VCaP (cell line): Measurements from ENCODE around the gene SMIM1.
"Not testable (repeated sequence)": the region's sequence is repeated elsewhere in the genome, so short reads cannot be mapped to it uniquely, and the experiment has no call there.

Experiments used
- H3K27ac ChIP-seq: fragments of 450-650 bp; 2 replicates; pipeline ENCODE4 v1.5.1; 2017
- CTCF ChIP-seq: fragments of 450-650 bp; conservative IDR thresholded peaks from 2 replicates; pipeline ENCODE4 v1.5.1; 2017; ENCODE audit warnings: mild to moderate bottlenecking, moderate library complexity

Gene SMIM1

DNA sequence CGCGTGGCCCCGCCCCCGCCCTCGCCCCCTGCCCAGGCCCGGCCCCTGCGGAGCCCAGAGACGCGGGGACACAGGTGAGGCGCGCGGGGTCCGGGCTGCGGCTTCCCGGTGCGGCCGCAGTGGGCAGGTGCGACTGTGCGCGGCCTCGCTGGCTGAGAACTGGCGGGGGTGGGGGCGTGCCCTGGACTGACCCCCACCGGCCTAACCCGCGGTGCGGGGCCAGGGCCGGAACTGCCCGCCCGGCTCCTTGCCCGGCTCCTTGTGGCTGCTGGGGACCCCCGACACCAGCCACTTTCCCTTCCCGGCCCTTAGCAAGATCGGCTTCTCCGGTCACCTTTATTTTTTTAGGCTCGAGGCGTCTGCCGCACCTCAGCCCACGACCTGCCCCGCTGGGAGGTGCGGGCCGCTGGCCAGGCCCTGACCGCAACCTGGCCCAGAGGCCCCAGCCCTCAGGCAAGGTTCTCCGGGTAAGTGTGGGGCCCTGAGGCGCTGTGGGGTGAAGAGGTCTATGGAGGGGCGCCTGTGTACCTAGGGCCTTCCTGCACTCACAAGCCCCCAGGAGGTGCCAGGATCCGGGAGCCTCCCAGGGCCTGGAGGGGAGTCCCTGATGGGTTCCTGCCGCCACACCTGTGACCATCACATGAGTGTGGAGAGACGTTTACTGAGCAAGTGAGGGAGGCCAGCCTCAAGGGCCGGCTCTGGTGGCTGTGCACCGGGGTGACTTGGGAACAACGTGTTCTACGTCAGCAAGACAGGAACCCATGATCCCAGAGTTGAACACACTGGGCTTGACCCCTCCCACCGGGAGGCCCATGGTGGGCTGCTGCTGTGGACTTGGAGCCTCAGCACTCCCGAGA, at the start of gene SMIM1:
Gene SMIM1, plus strand, starts transcription at position 35 of the 857 bp plus-strand sequence. CDS start 2,625 bp downstream, outside the sequence.
- peak within 1 kb of the TSS; percentile 80 for H3K27ac ChIP-seq
- TF ChIP-seq CTCF = no peak

GRCh38 chr1:3722846-3723245, 49.7 kb upstream of the SMIM1 start:
- no peak for TF ChIP-seq CTCF

DNA sequence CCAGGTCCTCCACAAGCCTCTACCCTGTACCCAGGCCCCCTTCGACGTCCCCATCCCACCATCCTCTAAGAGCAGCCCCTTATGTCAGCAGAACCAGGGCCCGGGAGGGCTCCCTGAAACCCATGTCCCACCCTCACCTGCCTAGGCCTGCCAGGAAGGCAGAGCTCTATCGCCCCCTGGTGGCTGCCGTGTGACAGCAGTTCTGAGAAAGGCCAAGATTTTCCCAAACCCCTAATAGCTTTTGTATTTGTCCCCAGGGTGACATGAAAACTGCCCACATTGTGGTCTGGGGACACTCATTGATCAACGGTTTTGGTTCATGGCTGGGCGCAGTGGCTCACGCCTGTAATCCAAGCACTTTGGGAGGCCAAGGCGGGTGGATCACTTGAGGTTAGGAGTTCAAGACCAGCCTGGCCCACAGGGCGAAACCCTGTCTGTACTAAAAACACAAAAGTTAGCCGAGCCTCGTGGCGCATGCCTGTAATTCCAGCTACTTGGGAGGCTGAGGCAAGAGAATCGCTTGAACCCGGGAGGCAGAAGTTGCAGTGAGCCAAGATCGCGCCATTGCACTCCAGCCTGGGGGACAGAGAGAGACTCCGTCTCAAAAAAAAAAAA, 48.0 kb upstream of the SMIM1 start:
- not testable (repeated sequence) for H3K27ac ChIP-seq
- TF ChIP-seq CTCF = peak; percentile 98

More at GRCh38 chr1:3722846-3723245, 49.7 kb upstream of the SMIM1 start:
- H3K27ac ChIP-seq = no peak overlapping the region

DNA sequence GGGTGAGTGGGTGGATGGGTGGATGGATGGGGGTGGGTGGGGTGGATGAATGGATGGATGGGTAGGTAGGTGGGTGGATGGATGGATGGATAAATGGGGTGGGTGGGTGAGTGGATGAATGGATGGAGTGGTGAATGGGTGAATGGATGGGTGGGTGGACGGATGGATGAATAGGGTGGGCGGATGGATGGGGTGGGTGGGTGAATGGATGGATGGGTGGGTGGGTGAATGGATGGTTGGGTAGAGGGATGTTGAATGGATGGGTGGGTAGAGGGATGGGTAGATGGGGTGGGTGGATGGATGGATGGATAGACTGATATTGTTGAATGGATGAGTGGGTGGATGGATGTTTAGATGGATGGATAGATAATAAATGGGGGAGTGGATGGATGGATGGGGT, 47.2 kb upstream of the SMIM1 start:
- TF ChIP-seq CTCF = no peak
- H3K27ac ChIP-seq = no peak overlapping the region

- H3K27ac ChIP-seq = no peak overlapping the region
- peak; percentile 71 for TF ChIP-seq CTCF
These were observed 45.3 kb upstream of the SMIM1 start for GRCh38 chr1:3727042-3727824.

DNA sequence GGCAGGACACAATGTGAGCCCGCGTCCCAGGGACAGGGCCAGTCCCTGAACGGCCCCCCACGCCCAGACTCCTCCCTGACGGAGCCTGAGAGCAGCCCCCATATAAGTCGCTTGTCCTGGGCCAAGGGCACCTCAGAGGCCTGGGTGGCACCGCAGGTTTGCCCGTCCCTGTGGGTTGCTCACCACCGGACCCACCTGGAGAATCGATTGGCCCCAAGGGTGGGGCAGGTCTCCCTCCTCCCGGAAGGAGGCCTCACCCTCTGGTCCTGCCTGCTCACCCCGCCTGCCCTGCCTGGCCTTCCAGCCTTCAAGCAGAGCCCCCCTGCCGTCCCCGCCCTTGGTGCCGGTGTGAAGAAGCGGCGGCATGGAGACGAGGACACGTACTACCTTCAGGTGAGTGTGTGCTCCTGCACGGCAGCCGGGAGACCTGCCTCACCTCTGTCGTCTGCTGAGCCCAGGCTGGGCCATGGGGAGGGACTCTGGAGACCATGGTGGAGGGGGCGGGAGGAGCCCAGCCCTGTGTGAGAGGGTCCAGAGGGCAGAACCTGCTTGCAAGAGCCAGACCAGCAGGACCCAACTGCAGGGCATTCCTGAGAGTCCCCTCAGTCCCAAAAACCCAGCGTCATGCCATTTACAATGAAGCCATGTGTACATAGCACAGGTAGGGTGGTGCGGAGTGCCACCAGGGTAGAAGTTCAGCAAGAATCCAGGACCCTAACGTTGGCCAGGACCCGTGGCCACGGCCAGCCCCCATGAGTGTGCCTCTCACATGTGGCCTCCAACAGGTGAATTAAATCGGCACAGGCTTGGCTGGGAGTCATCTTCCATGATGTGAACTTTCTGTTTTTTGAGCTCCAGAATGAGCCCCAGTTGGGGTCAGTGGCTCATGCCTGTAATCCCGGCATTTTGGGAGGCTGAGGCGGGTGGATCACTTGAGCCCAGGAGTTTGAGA, 44.4 kb upstream of the SMIM1 start:
- no peak for TF ChIP-seq CTCF
- H3K27ac ChIP-seq = no peak overlapping the region
